Measurements from ENCODE around the gene FUS. TPM values are rescaled to one million over a fixed set of nuclear protein-coding genes. Genes with fewer than 3 reads are reported as not detected.
A peak's percentile ranks its signal among the peaks of the same experiment; 100 is the strongest.

The FUS gene
- total and polyA plus RNA-seq, 2 of the 8 experiments (the other 6 are each of a cell fraction or from before 2014, with no cell fraction given): 484 to 685 TPM

GRCh38 chr16:31179747-31180459, at the start of gene FUS (continued):
- TF ChIP-seq BACH1 (IDR thresholded peaks at IDR 0.05; ENCODE audit: low read length): no peak; the same call in 1 of the 2 replicates
- no peak for TF ChIP-seq ZNF274 (IDR thresholded peaks at IDR 0.05; ENCODE audit: borderline replicate concordance, extremely low read depth, low read length)
- TF ChIP-seq POLR2A (IDR thresholded peaks at IDR 0.05; ENCODE audit: control extremely low read depth in 1 of 2, low read depth in 2 of 2, low read length in 2 of 2): peak; percentile 100
- TF ChIP-seq TCF12 (IDR thresholded peaks at IDR 0.05; ENCODE audit: low read depth, low read length): no peak
- peak; percentile 93 for TF ChIP-seq YY1 (IDR thresholded peaks at IDR 0.05; ENCODE audit: low read depth, low read length)
- TF ChIP-seq GABPA (IDR thresholded peaks at IDR 0.05; ENCODE audit: borderline replicate concordance, insufficient read depth, low read length): no peak
- TF ChIP-seq CTBP2 (IDR thresholded peaks at IDR 0.05; ENCODE audit: borderline replicate concordance, insufficient read depth, insufficient read length, low read length): no peak
- no peak for TF ChIP-seq SUZ12 (IDR thresholded peaks at IDR 0.05; ENCODE audit: low read length)
- no peak for TF ChIP-seq JUN (IDR thresholded peaks at IDR 0.05; ENCODE audit: low read depth, low read length)
- TF ChIP-seq RFX5 (IDR thresholded peaks at IDR 0.05; ENCODE audit: borderline replicate concordance, low read depth, low read length): no peak
- TF ChIP-seq SP4 (IDR thresholded peaks at IDR 0.05; ENCODE audit: low read length): no peak
- no peak for TF ChIP-seq ATF3 (IDR thresholded peaks at IDR 0.05; ENCODE audit: insufficient read depth, low read depth, low read length)
- TF ChIP-seq, protein P1, sequence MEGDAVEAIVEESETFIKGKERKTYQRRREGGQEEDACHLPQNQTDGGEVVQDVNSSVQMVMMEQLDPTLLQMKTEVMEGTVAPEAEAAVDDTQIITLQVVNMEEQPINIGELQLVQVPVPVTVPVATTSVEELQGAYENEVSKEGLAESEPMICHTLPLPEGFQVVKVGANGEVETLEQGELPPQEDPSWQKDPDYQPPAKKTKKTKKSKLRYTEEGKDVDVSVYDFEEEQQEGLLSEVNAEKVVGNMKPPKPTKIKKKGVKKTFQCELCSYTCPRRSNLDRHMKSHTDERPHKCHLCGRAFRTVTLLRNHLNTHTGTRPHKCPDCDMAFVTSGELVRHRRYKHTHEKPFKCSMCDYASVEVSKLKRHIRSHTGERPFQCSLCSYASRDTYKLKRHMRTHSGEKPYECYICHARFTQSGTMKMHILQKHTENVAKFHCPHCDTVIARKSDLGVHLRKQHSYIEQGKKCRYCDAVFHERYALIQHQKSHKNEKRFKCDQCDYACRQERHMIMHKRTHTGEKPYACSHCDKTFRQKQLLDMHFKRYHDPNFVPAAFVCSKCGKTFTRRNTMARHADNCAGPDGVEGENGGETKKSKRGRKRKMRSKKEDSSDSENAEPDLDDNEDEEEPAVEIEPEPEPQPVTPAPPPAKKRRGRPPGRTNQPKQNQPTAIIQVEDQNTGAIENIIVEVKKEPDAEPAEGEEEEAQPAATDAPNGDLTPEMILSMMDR (IDR thresholded peaks at IDR 0.05; ENCODE audit: control extremely low read depth in 1 of 3, insufficient read depth in 1 of 3, low read depth in 1 of 3, low read length in 3 of 3): no peak
- 0 out of 4 replicates have a peak, but pooled peaks of 1 of the 2 experiments have one; percentile 36 for TF ChIP-seq SIN3A (conservative IDR thresholded peaks at IDR 0.05 in 1 of 2, IDR thresholded peaks at IDR 0.05 in 1 of 2; ENCODE audit: low read depth in 1 of 2, low read length in 2 of 2)
- TF ChIP-seq RXRA (IDR thresholded peaks at IDR 0.05; ENCODE audit: insufficient read depth, low read depth, low read length): no peak
- TF ChIP-seq JUND (IDR thresholded peaks at IDR 0.05; ENCODE audit: low read length): peak; percentile 98
- TF ChIP-seq SP2 (IDR thresholded peaks at IDR 0.05; ENCODE audit: low read length): no peak
- TF ChIP-seq, protein P2, sequence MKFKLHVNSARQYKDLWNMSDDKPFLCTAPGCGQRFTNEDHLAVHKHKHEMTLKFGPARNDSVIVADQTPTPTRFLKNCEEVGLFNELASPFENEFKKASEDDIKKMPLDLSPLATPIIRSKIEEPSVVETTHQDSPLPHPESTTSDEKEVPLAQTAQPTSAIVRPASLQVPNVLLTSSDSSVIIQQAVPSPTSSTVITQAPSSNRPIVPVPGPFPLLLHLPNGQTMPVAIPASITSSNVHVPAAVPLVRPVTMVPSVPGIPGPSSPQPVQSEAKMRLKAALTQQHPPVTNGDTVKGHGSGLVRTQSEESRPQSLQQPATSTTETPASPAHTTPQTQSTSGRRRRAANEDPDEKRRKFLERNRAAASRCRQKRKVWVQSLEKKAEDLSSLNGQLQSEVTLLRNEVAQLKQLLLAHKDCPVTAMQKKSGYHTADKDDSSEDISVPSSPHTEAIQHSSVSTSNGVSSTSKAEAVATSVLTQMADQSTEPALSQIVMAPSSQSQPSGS (IDR thresholded peaks at IDR 0.05; ENCODE audit: low read length): no peak; the same call in 1 of the 2 replicates
